Fibroblast of peridontal ligament (primary cell): ENCODE data around the gene SYPL1.
A peak's percentile ranks its signal among the peaks of the same experiment; 100 is the strongest.

Source experiments
- DNase-seq: peaks from one replicate; pipeline ENCODE4 v3.0.0-alpha.2; 2010; ENCODE audit errors: extremely low read depth

Gene SYPL1

GRCh38 chr7:106092204-106092603, 19.9 kb downstream of the SYPL1 start:
- no peak for DNase-seq

GRCh38 chr7:106089647-106090046, 22.5 kb downstream of the SYPL1 start:
- DNase-seq, result no peak

- DNase-seq, result no peak
Observed at GRCh38 chr7:106088014-106088413, 24.1 kb downstream of the SYPL1 start.

- no peak for DNase-seq
Observed at GRCh38 chr7:106086062-106086461, 26.1 kb downstream of the SYPL1 start.

- DNase-seq, result no peak
Observed at GRCh38 chr7:106085015-106085414, 27.1 kb downstream of the SYPL1 start.

- DNase-seq, result no peak
Observed at GRCh38 chr7:106083717-106084116, 28.4 kb downstream of the SYPL1 start.

- DNase-seq, result no peak
Observed at GRCh38 chr7:106082087-106082854, 29.8 kb downstream of the SYPL1 start.

GRCh38 chr7:106080300-106080987, 31.7 kb downstream of the SYPL1 start:
- DNase-seq, result no peak

- no peak for DNase-seq
Observed at GRCh38 chr7:106076537-106076936, 35.6 kb downstream of the SYPL1 start.

GRCh38 chr7:106075937-106076336, 36.2 kb downstream of the SYPL1 start:
- no peak for DNase-seq

- DNase-seq, result no peak
Observed at GRCh38 chr7:106074257-106074656, 37.9 kb downstream of the SYPL1 start.

GRCh38 chr7:106073701-106074100, 38.4 kb downstream of the SYPL1 start:
- no peak for DNase-seq

- DNase-seq, result no peak
Observed at GRCh38 chr7:106072715-106073091, 39.4 kb downstream of the SYPL1 start.

- no peak for DNase-seq
Observed at GRCh38 chr7:106071999-106072714, 40.0 kb downstream of the SYPL1 start.

- no peak for DNase-seq
Observed at GRCh38 chr7:106071356-106071998, 40.6 kb downstream of the SYPL1 start.

GRCh38 chr7:106070567-106071254, 41.4 kb downstream of the SYPL1 start:
- no peak for DNase-seq

GRCh38 chr7:106070201-106070551, 41.9 kb downstream of the SYPL1 start:
- no peak for DNase-seq

GRCh38 chr7:106069471-106070200, 42.5 kb downstream of the SYPL1 start:
- no peak for DNase-seq

GRCh38 chr7:106068986-106069385, 43.1 kb downstream of the SYPL1 start:
- DNase-seq, result peak; percentile 33

GRCh38 chr7:106068538-106068961, 43.6 kb downstream of the SYPL1 start:
- no peak for DNase-seq

- DNase-seq, result no peak
Observed at GRCh38 chr7:106067678-106068077, 44.4 kb downstream of the SYPL1 start.
